KMS-11 (cell line): Measurements from ENCODE around the gene CIAO3.

Experiments
- H2AFZ ChIP-seq: fragments of 200-600 bp; sonication (generic); 2 replicates; pipeline ENCODE4 v1.6.1; 2016; ENCODE audit warnings: antibody characterized with exemption, mixed run types, low read depth
- H3K27ac ChIP-seq: fragments of 200-600 bp; sonication (generic); 2 replicates; pipeline ENCODE4 v1.6.1; 2016; ENCODE audit warnings: mild to moderate bottlenecking, mixed run types
- H3K27me3 ChIP-seq: fragments of 200-600 bp; sonication (generic); 2 replicates; pipeline ENCODE4 v1.6.1; 2017; ENCODE audit warnings: mild to moderate bottlenecking, low read depth, mixed run types, moderate library complexity; ENCODE audit not compliant: insufficient read depth
- H3K36me3 ChIP-seq: fragments of 200-600 bp; sonication (generic); 2 replicates; pipeline ENCODE4 v1.6.1; 2017; ENCODE audit warnings: mild to moderate bottlenecking, mixed run types; ENCODE audit not compliant: insufficient read depth
- H3K4me1 ChIP-seq: fragments of 200-600 bp; sonication (generic); 2 replicates; pipeline ENCODE4 v1.6.1; 2016; ENCODE audit warnings: mild to moderate bottlenecking, low read depth, mixed run types; ENCODE audit not compliant: poor library complexity, severe bottlenecking
- H3K4me2 ChIP-seq: fragments of 200-600 bp; sonication (generic); 2 replicates; pipeline ENCODE4 v1.7.0; 2016; ENCODE audit warnings: mild to moderate bottlenecking, mixed run types
- H3K4me3 ChIP-seq: fragments of 200-600 bp; sonication (generic); IDR thresholded peaks from 2 replicates; pipeline ENCODE4 v1.6.1; 2017; ENCODE audit warnings: low read depth, low read length, mixed read lengths; ENCODE audit not compliant: insufficient read depth
- H3K79me2 ChIP-seq: fragments of 200-600 bp; sonication (generic); 2 replicates; pipeline ENCODE4 v1.6.1; 2016; ENCODE audit warnings: low read depth, mixed run types; ENCODE audit not compliant: insufficient read depth
- H3K9ac ChIP-seq: fragments of 200-600 bp; sonication (generic); 2 replicates; pipeline ENCODE4 v1.6.1; 2016; ENCODE audit warnings: mild to moderate bottlenecking, mixed run types
- H4K20me1 ChIP-seq: fragments of 200-600 bp; sonication (generic); 2 replicates; pipeline ENCODE4 v1.6.1; 2016; ENCODE audit warnings: mild to moderate bottlenecking, mixed run types; ENCODE audit not compliant: insufficient read depth
- CTCF ChIP-seq: fragments of 200-600 bp; sonication (generic); conservative IDR thresholded peaks from 2 replicates; pipeline ENCODE4 v1.6.1; 2017; ENCODE audit warnings: low read depth, mild to moderate bottlenecking, antibody characterized with exemption, low read length, moderate library complexity, mixed read lengths

Gene CIAO3

GRCh38 chr16:787978-788398 is 47.2 kb upstream of the CIAO3 start, which contains the start of gene RPUSD1:
Gene RPUSD1 (minus strand): TSS chr16:788381. CDS start chr16:787737, 644 bp downstream.
- Histone ChIP-seq H3K79me2 (peaks cover 16% of the 10 kb centered on the region; the same call in 1 of the 2 replicates), H3K27me3 (peaks cover 12% of the 10 kb centered on the region), H4K20me1 (no peaks in the 10 kb centered on the region), H2AFZ (peak within 1 kb of the TSS; percentile 97), H3K27ac (no peak within 1 kb of the TSS), H3K36me3 (no peaks in the 10 kb centered on the region), H3K4me2 (peak within 1 kb of the TSS; percentile 93), H3K9ac (peak within 1 kb of the TSS; percentile 68), H3K4me1 (peaks cover 10% of the 10 kb centered on the region), H3K4me3 (no peak within 1 kb of the TSS)
- no peak for TF ChIP-seq CTCF

GRCh38 chr16:787321-787966 is 46.6 kb upstream of the CIAO3 start:
- Histone ChIP-seq H3K27me3 (peaks cover 17% of the 10 kb centered on the region), H2AFZ (peak overlapping the region; percentile 22; the same call in 1 of the 2 replicates), H4K20me1 (no peaks in the 10 kb centered on the region), H3K4me1 (peaks cover 10% of the 10 kb centered on the region), H3K4me3 (no peak overlapping the region), H3K27ac (no peak overlapping the region), H3K36me3 (no peaks in the 10 kb centered on the region), H3K79me2 (peaks cover 16% of the 10 kb centered on the region; the same call in 1 of the 2 replicates), H3K9ac (peak overlapping the region; percentile 68), H3K4me2 (peak overlapping the region; percentile 86)
- no peak for TF ChIP-seq CTCF

GRCh38 chr16:785563-786535 is 45.1 kb upstream of the CIAO3 start:
- TF ChIP-seq CTCF: peak; percentile 28; the same call in 1 of the 2 replicates
- no peak overlapping the region for H3K4me2 ChIP-seq
- H3K4me3 ChIP-seq: no peak overlapping the region
- H3K9ac ChIP-seq: no peak overlapping the region
- H3K4me1 ChIP-seq: peaks cover 10% of the 10 kb centered on the region
- H3K27me3 ChIP-seq: peaks cover 33% of the 10 kb centered on the region
- no peaks in the 10 kb centered on the region for H4K20me1 ChIP-seq
- peaks cover 16% of the 10 kb centered on the region; the same call in 1 of the 2 replicates for H3K79me2 ChIP-seq
- H3K27ac ChIP-seq: no peak overlapping the region
- H2AFZ ChIP-seq: no peak overlapping the region
- no peaks in the 10 kb centered on the region for H3K36me3 ChIP-seq

GRCh38 chr16:784431-784830 is 43.6 kb upstream of the CIAO3 start:
- no peaks in the 10 kb centered on the region for H4K20me1 ChIP-seq
- no peak overlapping the region for H2AFZ ChIP-seq
- no peak overlapping the region for H3K9ac ChIP-seq
- no peak overlapping the region for H3K4me2 ChIP-seq
- H3K79me2 ChIP-seq: peaks cover 16% of the 10 kb centered on the region; the same call in 1 of the 2 replicates
- H3K36me3 ChIP-seq: no peaks in the 10 kb centered on the region
- H3K4me1 ChIP-seq: peaks cover 8% of the 10 kb centered on the region
- no peak for TF ChIP-seq CTCF
- H3K4me3 ChIP-seq: no peak overlapping the region
- peaks cover 48% of the 10 kb centered on the region for H3K27me3 ChIP-seq
- no peak overlapping the region for H3K27ac ChIP-seq
